SH-SY5Y (cell line): ENCODE measurements around the gene MRPL10.

ENCODE experiments used
- GATA2 ChIP-seq: IDR thresholded peaks from 2 replicates; pipeline ENCODE4 v1.6.1; 2011; ENCODE audit warnings: mild to moderate bottlenecking, low read depth, low read length
- GATA3 ChIP-seq: IDR thresholded peaks from 2 replicates; pipeline ENCODE4 v1.6.1; 2011; ENCODE audit warnings: low read depth, mild to moderate bottlenecking, low read length, moderate library complexity

The MRPL10 gene

GRCh38 chr17:47792457-47792856, 38.9 kb downstream of the MRPL10 start:
- TF ChIP-seq GATA3 (no peak), GATA2 (no peak)

DNA sequence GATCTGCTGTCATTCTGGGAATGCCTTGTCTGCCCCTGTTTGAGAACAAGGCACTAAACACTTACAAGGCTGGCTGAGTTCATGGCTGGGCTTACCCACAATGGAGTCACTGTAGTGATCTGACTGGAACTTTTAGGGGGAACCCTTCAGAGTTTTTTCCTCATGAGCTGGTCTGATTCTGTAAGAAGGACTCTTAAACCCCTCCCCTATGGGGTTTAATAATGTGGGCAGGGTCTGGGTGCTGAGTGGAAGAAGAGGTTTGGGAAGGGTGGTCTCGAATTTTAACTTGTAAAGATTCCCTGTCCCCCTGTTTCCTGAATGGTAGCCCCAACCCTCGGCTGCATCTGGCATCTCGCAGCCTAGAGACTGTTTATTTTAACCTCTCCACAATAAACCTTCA, 40.3 kb downstream of the MRPL10 start:
- no peak for TF ChIP-seq GATA2
- no peak for TF ChIP-seq GATA3

DNA sequence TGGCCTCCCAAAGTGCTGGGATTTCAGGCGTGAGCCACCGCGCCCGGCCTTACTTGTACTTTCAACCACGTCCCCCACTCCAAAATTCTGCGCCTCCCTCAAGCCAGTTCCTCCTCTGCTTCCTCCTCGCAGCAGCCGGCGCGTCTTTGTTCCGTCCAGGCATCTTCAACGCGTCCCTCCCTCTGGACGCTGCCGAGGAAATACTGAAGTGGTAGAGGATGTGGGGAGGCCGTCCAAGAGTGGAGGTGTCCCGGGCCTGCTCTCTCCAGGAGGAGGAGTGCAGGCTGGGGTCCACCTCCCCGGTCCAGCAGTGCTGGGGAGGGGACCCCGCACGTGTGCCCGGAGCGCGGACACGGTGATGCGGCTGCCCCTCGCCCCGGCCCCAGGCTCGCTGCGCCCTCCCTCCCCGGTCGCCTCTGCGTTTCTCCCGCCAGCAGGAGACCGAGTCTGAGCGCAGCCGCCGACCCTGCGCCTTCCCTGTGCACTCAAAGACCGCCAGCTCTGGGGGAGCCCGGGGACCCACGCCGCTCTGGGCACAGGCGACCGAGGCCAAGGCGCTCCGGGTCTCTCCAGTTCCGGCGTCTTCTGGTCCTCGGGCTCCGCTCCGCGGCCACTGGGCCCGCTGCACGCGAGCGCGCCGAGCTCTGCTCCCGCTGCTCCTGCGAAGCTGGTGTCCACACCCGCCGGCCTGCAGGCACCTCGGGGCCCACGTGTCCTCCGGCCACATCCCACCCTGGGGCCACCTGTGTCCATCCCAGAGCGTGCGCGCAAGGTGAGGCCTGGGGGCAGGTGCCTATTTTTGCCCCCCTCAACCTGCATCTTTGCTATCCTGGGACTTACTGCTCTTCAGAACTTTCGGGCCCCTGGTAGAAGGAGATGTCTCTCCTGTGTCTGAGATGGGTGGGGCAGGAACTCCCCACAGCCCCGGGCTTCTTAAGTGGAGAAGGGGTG, 41.5 kb downstream of the MRPL10 start:
- no peak for TF ChIP-seq GATA2
- no peak for TF ChIP-seq GATA3

DNA sequence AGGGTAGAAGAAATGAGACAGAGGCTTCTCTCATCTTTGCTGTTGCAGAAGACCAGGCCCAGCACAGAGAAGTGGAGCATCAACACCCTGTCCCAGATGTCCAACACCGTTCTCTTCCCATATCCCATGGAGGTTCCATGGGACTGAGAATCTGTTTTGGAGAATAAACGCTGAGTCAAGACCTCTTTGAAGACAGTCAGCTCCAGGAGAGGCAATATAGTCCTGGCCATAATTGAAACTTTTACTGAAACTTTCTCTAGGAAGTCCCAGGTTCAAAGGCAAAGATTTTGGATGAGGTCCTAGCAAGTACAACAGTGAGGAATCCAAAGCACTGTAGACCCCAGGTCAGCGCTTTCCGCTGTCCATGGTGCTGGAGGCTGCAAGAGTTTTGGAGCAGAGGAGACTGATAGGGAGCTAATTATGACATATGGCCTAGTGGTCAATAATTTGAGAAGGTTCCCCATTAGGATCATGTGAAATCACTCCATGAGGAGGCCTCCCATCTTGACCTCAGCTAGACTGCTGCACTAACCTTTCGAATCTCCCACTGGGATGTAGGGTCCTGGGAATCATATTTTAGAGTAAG, 45.7 kb downstream of the MRPL10 start:
- TF ChIP-seq GATA2 (no peak), GATA3 (no peak)

DNA sequence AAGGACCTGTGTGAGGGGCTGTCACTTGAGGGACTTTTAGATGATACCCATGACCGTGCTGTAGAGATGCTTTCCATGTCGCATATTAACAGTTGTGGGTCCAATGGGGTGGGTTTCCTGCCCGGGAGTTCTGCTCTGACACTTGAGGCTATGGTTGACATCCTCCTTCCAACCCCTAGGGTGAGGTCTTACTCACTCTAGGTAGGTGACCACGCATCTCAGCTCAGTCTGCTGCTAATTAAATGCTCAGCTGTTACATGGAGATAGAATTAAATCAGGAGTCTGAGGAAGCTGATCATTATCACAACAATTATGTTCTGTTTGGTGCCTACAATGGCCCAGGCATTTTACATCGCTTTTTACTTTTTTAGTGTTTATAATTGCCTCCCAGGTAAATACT, 49.9 kb downstream of the MRPL10 start:
- TF ChIP-seq GATA2 (peak; percentile 30; the same call in 1 of the 2 replicates), GATA3 (no peak)

DNA sequence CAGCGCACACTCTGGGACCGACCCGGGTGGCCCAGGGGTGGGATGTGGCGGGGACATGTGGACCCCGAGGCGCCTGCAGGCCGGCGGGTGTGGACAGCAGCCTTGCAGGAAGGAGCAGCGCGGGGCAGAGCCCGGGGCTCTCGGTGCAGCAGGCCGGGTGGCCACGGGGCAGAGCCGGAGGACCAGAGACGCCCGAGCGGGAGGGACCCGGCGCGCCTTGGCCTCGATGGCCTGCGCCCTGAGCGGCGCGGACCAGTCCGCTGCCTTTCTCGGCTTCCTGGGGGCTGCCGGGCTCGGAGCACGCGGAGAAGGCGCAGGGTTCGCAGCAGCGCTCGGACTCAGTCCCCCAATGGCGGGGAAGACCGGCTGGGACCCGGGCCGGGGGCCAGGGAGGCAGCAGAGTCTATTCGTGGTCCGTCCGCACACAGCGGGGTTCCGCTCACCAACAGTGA, 53.1 kb downstream of the MRPL10 start:
- TF ChIP-seq GATA3 (no peak), GATA2 (no peak)

- no peak for TF ChIP-seq GATA2
- no peak for TF ChIP-seq GATA3
These were observed 54.8 kb downstream of the MRPL10 start for GRCh38 chr17:47776330-47777197.

DNA sequence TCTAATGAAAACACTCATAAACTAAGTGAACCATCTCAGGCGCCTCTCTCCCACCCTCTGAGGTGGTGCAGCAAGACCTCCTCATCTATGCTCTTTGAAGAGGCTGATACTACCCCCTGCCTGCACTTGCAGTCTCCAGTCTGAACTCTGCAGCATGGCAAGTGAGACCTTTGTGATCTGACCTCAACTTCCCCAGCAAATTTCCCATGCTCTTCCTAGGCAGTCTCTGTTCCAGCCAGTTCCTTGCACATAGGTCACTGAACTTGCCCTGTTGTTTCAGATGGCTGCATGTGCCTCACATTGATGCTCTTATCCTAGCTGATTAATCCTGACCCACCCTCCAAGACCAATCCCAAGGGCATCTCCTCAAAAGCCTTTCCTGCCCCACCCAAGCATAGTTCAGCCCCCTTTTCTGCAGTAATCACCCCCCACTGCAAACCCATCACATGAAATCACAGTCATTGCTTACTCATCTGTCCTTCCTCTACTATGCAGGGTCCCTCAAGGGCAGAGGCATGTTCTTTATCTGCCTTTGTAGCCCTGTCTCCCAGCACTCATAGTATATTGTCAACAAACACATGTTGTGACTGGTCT, 56.3 kb downstream of the MRPL10 start:
- TF ChIP-seq GATA3 (no peak), GATA2 (no peak)

DNA sequence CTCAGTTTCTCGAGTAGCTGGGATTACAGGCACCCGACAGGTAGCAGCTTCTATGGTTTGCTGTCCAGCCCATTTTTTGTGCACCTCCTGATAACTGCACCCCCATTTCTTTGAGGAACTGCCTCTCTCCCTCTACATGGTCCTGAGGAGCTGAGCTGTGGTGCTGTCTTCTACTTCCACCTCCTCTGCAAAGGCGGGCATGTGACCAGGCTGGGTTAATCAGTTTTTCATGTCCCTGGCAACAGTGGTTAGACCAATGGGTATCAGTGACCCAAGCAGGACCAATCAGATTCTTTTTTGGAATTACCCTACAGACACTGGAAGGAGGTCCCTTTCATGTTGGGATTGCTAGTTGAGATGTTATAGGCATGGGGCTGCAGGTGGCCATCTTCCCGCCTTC, 57.0 kb downstream of the MRPL10 start:
- no peak for TF ChIP-seq GATA3
- no peak for TF ChIP-seq GATA2
